ENCODE results near the gene DNM2. TPM values are rescaled to one million over a fixed set of nuclear protein-coding genes. Genes with fewer than 3 reads are reported as not detected.
"Not testable (repeated sequence)": the region's sequence is repeated elsewhere in the genome, so short reads cannot be mapped to it uniquely, and the experiment has no call there.

DNM2 gene
- total RNA-seq, 3 donors from 2014 or later = 83.1 to 98.6 (median 84.5) TPM

DNA sequence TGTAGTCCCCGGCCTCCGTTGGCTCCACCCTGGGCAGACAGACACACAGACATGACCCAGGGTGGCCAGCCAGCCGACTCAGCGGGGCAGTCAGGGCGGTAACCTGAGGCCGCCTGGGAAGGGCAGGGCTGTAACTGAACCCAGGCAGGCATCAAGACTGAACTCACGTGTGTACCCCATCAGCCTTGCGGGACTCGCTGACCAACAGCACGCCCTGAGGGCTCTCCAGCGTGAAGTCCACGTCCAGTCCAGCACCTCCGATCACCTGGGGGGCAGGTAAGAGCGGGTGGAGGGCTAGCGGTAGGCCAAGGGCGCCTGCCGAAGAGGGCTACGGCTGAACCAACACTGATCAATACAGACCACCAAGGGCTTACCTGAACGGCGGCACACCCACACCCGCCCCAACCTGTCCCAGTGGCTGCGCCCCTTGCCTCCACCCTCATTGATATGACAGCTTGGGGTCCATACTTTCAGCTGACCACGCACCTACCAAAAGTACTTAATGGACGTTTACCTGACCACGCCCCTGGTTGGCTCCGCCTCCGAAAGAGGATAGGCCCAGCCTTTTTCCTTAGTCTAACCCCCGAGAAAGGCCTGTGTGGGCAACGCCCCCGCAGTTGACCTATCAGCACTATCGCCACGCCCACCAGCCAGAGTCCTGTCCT is 117.3 kb downstream of the DNM2 start:
- no peaks in the 10 kb centered on the region for H3K27me3 ChIP-seq
- TF ChIP-seq POLR2AphosphoS5 (IDR thresholded peaks at IDR 0.05) (no peak), POLR2A (IDR thresholded peaks at IDR 0.05) (no peak)
- TF ChIP-seq, protein P1, sequence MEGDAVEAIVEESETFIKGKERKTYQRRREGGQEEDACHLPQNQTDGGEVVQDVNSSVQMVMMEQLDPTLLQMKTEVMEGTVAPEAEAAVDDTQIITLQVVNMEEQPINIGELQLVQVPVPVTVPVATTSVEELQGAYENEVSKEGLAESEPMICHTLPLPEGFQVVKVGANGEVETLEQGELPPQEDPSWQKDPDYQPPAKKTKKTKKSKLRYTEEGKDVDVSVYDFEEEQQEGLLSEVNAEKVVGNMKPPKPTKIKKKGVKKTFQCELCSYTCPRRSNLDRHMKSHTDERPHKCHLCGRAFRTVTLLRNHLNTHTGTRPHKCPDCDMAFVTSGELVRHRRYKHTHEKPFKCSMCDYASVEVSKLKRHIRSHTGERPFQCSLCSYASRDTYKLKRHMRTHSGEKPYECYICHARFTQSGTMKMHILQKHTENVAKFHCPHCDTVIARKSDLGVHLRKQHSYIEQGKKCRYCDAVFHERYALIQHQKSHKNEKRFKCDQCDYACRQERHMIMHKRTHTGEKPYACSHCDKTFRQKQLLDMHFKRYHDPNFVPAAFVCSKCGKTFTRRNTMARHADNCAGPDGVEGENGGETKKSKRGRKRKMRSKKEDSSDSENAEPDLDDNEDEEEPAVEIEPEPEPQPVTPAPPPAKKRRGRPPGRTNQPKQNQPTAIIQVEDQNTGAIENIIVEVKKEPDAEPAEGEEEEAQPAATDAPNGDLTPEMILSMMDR (IDR thresholded peaks at IDR 0.05) = no peak
- H3K4me3 ChIP-seq = peak overlapping the region; percentile 58 to 95 (median 65)
- H3K36me3 ChIP-seq = no peaks in the 10 kb centered on the region
- no peaks in the 10 kb centered on the region for H3K4me1 ChIP-seq
- DNase-seq (ENCODE audit: low spot score in 2 of 2) = peak in 1 of 2 donors; percentile 27
- peaks cover 0 to 7% of the 10 kb centered on the region in 2 donors for H3K9me3 ChIP-seq
- intact Hi-C loops (cut with DNase I; ENCODE audit: low total_unique reads) = no loop called here
- peak overlapping the region; percentile 97 to 100 for H3K27ac ChIP-seq

DNA sequence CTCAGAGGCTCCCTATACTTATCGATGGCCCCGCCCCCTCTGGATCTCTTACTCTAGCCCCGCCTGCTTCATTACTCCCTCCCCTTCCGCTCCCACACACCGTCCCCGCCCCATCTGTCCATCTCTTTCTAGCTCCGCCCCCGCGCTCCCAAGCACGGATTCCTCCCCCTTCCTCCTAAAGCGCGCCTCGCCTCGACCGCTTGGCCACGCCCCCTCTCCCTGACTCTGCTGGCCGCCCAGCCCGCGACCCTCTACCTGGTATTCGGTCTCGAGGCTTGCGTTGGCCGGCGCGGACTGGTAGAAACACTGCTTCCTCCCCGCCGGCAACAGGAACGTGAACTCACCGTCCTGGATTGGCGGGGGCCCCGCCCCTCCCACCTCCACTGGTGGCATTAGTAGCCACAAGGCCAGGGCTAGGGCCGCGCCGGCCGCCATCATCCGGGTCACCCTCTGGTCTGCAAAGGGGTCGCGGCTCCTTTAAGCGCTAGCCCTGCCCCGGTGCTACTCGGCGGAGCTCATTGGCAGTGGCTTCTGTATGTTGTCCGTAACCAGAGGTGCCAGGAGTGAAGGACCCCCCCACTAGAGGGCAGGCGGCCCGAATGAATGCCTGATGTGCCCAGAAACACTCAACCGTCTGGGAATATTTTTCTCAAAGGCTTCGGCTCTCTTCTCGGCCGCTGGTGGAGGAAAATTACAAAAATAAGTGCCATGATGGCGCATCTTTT is 118.0 kb downstream of the DNM2 start, which contains the start of gene TMED1:
Gene TMED1 (minus strand): TSS at position 459 of the 725 bp plus-strand sequence. CDS start 21 bp downstream, at position 438.
- Histone ChIP-seq H3K9me3 (peaks cover 0 to 7% of the 10 kb centered on the region in 2 donors), H3K4me1 (no peaks in the 10 kb centered on the region), H3K27me3 (no peaks in the 10 kb centered on the region), H3K4me3 (peak within 1 kb of the TSS; percentile 58 to 95 (median 65)), H3K36me3 (no peaks in the 10 kb centered on the region), H3K27ac (peak within 1 kb of the TSS; percentile 97 to 100)
- intact Hi-C loops (cut with DNase I; ENCODE audit: low total_unique reads) = no loop called here
- TF ChIP-seq, protein P1 (IDR thresholded peaks at IDR 0.05) = peak; percentile 56 to 91 (median 66)
- TF ChIP-seq POLR2AphosphoS5 (IDR thresholded peaks at IDR 0.05) (peak; percentile 77 to 79 (median 79)), POLR2A (IDR thresholded peaks at IDR 0.05) (peak; percentile 48)
- DNase-seq (ENCODE audit: low spot score in 2 of 2) = peak; percentile 100

DNA sequence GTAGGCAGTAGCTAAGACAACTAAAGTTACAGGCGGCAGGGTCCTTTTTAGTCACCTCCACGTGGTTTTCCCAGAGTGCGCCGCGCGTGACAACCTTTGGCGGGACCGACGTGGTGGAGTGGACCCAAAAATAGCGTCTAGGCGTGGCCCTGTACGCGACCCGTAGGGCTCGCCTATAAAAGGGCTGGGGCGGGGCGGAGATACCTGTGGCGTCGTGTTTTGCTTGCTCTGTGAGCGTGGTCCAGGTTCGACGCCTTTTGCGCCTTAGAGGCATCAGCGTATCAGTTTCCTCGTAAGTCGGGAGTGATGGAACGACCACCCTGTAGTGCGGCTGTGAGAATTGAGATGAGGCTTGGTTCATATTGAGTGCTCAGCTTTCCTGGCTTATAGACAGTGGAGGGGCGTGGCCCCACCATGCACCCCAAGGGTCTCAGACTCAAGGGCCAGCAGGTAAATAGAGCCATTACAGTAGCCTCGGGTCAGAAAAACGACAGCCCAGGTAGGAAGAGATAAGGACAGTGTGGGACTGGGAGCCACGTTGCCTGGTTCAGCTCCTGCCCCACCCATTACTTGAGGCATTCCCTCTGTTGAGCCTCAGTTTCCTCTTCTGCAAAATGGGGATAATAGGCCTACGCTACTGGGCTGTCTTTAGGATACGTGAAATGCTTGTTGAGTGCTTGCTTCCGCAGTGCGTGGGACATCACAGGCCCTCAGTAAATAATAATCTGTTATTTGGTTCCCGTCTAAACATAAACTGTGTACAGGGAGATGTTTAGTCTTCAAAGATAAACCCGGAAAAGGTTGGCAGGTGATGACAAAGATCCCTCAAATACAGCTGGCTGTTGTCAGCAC is 118.8 kb downstream of the DNM2 start:
- TF ChIP-seq POLR2A (IDR thresholded peaks at IDR 0.05) (no peak), POLR2AphosphoS5 (IDR thresholded peaks at IDR 0.05) (peak in 2 of 3 donors; percentile 26 to 35)
- TF ChIP-seq, protein P1 (IDR thresholded peaks at IDR 0.05) = no peak
- Histone ChIP-seq H3K27ac (peak overlapping the region; percentile 97 to 100), H3K4me1 (no peaks in the 10 kb centered on the region), H3K27me3 (no peaks in the 10 kb centered on the region), H3K4me3 (peak overlapping the region; percentile 58 to 95 (median 65)), H3K9me3 (peaks cover 0 to 7% of the 10 kb centered on the region in 2 donors), H3K36me3 (no peaks in the 10 kb centered on the region)
- intact Hi-C loops (cut with DNase I; ENCODE audit: low total_unique reads) = no loop called here
- DNase-seq (ENCODE audit: low spot score in 2 of 2) = peak in 1 of 2 donors; percentile 76

DNA sequence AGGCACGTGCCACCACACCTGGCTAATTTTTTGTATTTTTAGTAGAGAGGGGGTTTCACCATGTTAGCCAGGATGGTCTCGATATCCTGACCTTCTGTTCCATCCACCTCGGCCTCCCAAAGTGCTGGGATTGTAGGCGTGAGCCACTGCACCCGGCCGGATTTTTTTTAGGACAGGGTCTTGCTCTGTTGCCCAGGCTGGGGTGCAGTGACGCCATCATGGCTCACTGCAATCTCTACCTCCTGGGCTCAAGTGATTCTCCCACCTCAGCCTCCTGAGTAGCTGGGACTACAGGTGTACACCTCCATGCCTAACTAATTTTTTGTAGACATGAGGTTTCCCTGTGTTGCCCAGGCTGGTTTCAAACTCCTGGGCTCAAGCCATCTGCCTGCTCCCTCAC is 119.8 kb downstream of the DNM2 start:
- H3K36me3 ChIP-seq; H3K27ac ChIP-seq; H3K4me1 ChIP-seq; H3K9me3 ChIP-seq; H3K27me3 ChIP-seq; DNase-seq (ENCODE audit: low spot score in 2 of 2); intact Hi-C loops (cut with DNase I; ENCODE audit: low total_unique reads); H3K4me3 ChIP-seq: not testable (repeated sequence)

DNA sequence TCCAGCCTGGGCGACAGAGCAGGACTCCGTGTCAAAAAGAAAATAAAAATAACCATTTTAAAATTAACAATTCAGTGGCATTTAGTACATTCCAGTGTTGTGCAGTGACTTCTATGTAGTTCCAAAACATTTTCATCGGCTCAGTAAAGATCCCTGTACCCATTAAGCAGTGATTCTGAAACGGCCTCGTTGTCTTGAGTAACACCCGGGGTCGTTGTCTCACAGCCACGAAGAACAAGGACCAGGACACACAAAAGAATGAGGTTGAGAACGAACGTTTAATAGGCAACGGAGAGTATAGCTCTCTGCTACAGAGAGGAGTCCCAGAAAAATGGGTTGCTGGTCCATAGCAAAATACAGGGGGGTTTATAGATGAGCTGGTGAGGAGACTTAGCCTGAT is 120.5 kb downstream of the DNM2 start:
- no peak for TF ChIP-seq POLR2A (IDR thresholded peaks at IDR 0.05)
- TF ChIP-seq, protein P1 (IDR thresholded peaks at IDR 0.05) = no peak
- no peak for TF ChIP-seq POLR2AphosphoS5 (IDR thresholded peaks at IDR 0.05)
- no peak overlapping the region for H3K4me3 ChIP-seq
- DNase-seq (ENCODE audit: low spot score in 2 of 2) = no peak
- no peaks in the 10 kb centered on the region for H3K36me3 ChIP-seq
- H3K9me3 ChIP-seq = peaks cover 0 to 7% of the 10 kb centered on the region in 2 donors
- intact Hi-C loops (cut with DNase I; ENCODE audit: low total_unique reads) = no loop called here
- no peaks in the 10 kb centered on the region for H3K27me3 ChIP-seq
- H3K4me1 ChIP-seq = no peaks in the 10 kb centered on the region
- H3K27ac ChIP-seq = no peak overlapping the region
